HepG2 (cell line): ENCODE data around the gene SRXN1. TPM values are rescaled to one million over a fixed set of nuclear protein-coding genes. Genes with fewer than 3 reads are reported as not detected.

Source experiments
- ARNT ChIP-seq: fragments of 450-650 bp; IDR thresholded peaks from 2 replicates; pipeline ENCODE4 v1.6.1; 2017
- EP300 ChIP-seq, 3 experiments: sonication (generic) in 1 of 3; formaldehyde crosslinking in 1 of 3; IDR thresholded peaks; 2 replicates each; pipeline versions ENCODE4 v1.5.1 to v1.6.1; 2011 to 2020; ENCODE audit warnings: low read depth in 2 of 3, low read length in 2 of 3, borderline replicate concordance in 1 of 3, improper control_type of control experiment in 1 of 3, mild to moderate bottlenecking in 1 of 3, missing genetic modification reagents in 1 of 3, moderate library complexity in 1 of 3
- FOXO1 ChIP-seq: sonication (generic); formaldehyde crosslinking; IDR thresholded peaks from 2 replicates; pipeline ENCODE4 v1.4.0; 2020; ENCODE audit warnings: missing genetic modification reagents
- HOXA9 ChIP-seq: sonication (generic); formaldehyde crosslinking; IDR thresholded peaks from 2 replicates; pipeline ENCODE4 v1.8.1; 2022; ENCODE audit warnings: missing genetic modification reagents, mild to moderate bottlenecking, moderate library complexity, borderline replicate concordance
- JDP2 ChIP-seq: sonication (generic); formaldehyde crosslinking; IDR thresholded peaks from 2 replicates; pipeline ENCODE4 v1.8.1; 2022; ENCODE audit warnings: missing genetic modification reagents, borderline replicate concordance
- MAF1 ChIP-seq: sonication (generic); formaldehyde crosslinking; IDR thresholded peaks from 2 replicates; pipeline ENCODE4 v1.5.0; 2020; ENCODE audit warnings: missing genetic modification reagents, borderline replicate concordance
- MED8 ChIP-seq: sonication (generic); formaldehyde crosslinking; IDR thresholded peaks from 2 replicates; pipeline ENCODE4 v1.8.1; 2023; ENCODE audit warnings: mild to moderate bottlenecking, missing genetic modification reagents; ENCODE audit not compliant: insufficient replicate concordance
- NFKB2 ChIP-seq: sonication (generic); formaldehyde crosslinking; IDR thresholded peaks from 2 replicates; pipeline ENCODE4 v1.4.0; 2020; ENCODE audit warnings: missing genetic modification reagents, borderline replicate concordance
- POLR2G ChIP-seq: fragments of 200-400 bp; formaldehyde crosslinking; IDR thresholded peaks from 2 replicates; pipeline ENCODE4 v1.6.1; 2018; ENCODE audit warnings: mild to moderate bottlenecking, low read depth, low read length, moderate library complexity
- RAD21 ChIP-seq: fragments of 450-650 bp; formaldehyde crosslinking; IDR thresholded peaks from 2 replicates; pipeline ENCODE4 v1.5.0; 2020; ENCODE audit warnings: mild to moderate bottlenecking
- RFX5 ChIP-seq: IDR thresholded peaks from 2 replicates; pipeline ENCODE4 v1.6.1; 2011; ENCODE audit warnings: low read depth, low read length, improper control_type of control experiment
- SETDB1 ChIP-seq: sonication (generic); formaldehyde crosslinking; IDR thresholded peaks from 2 replicates; pipeline ENCODE4 v1.5.1; 2020; ENCODE audit warnings: missing genetic modification reagents, mild to moderate bottlenecking, borderline replicate concordance
- STAG1 ChIP-seq: sonication (generic); formaldehyde crosslinking; IDR thresholded peaks from 2 replicates; pipeline ENCODE4 v1.4.0; 2020; ENCODE audit warnings: missing genetic modification reagents
- ZKSCAN1 ChIP-seq: fragments of 150-350 bp; IDR thresholded peaks from 2 replicates; pipeline ENCODE4 v1.6.1; 2014; ENCODE audit warnings: low read length
- ZNF20 ChIP-seq: sonication (generic); formaldehyde crosslinking; IDR thresholded peaks from 2 replicates; pipeline ENCODE4 v1.4.0; 2020; ENCODE audit warnings: mild to moderate bottlenecking, moderate library complexity, missing genetic modification reagents
- ZNF207 ChIP-seq: fragments of 450-650 bp; IDR thresholded peaks from 2 replicates; pipeline ENCODE4 v1.6.1; 2016; ENCODE audit warnings: antibody characterized with exemption, borderline replicate concordance
- ZNF232 ChIP-seq: sonication (generic); formaldehyde crosslinking; IDR thresholded peaks from 2 replicates; pipeline ENCODE4 v1.4.0; 2020; ENCODE audit warnings: missing genetic modification reagents, borderline replicate concordance
- ZNF335 ChIP-seq: sonication (generic); formaldehyde crosslinking; IDR thresholded peaks from 2 replicates; pipeline ENCODE4 v1.4.0; 2020; ENCODE audit warnings: missing genetic modification reagents
- ZNF530 ChIP-seq: sonication (generic); formaldehyde crosslinking; IDR thresholded peaks from 2 replicates; pipeline ENCODE4 v1.5.0; 2020; ENCODE audit warnings: low read depth, mild to moderate bottlenecking, missing genetic modification reagents
- ZNF572 ChIP-seq: sonication (generic); formaldehyde crosslinking; IDR thresholded peaks from 2 replicates; pipeline ENCODE4 v1.5.1; 2020; ENCODE audit warnings: mild to moderate bottlenecking, missing genetic modification reagents
- ZNF615 ChIP-seq: sonication (generic); formaldehyde crosslinking; IDR thresholded peaks from 2 replicates; pipeline ENCODE4 v1.5.0; 2020; ENCODE audit warnings: mild to moderate bottlenecking, missing genetic modification reagents, borderline replicate concordance
- ZNF644 ChIP-seq: IDR thresholded peaks from 2 replicates; pipeline ENCODE4 v1.6.1; 2016; ENCODE audit warnings: low read depth
- ZNF652 ChIP-seq: IDR thresholded peaks from 2 replicates; pipeline ENCODE4 v1.6.1; 2016; ENCODE audit warnings: low read depth, borderline replicate concordance
- ZNF841 ChIP-seq: sonication (generic); formaldehyde crosslinking; IDR thresholded peaks from 2 replicates; pipeline ENCODE4 v1.8.1; 2023; ENCODE audit warnings: missing genetic modification reagents, borderline replicate concordance
- ZSCAN20 ChIP-seq: sonication (generic); formaldehyde crosslinking; IDR thresholded peaks from 2 replicates; pipeline ENCODE4 v1.4.0; 2020; ENCODE audit warnings: missing genetic modification reagents, mild to moderate bottlenecking, borderline replicate concordance
- polyA plus RNA-seq, 8 experiments: library from polyadenylated mRNA; depleted of rRNA in 3 of 8; stranded (reverse) in 7 of 8; unstranded in 1 of 8; fragments of >200 nt; fragmentation: Illumina TruSeq in 4 of 8; extraction: Trizol in 4 of 8; gene quantifications; 2 replicates each; pipeline versions ENCODE4 v1.2.1 to v1.2.3, GENCODE V29; 2011 to 2016; ENCODE audit warnings: low read depth in 4 of 8, missing spikeins in 1 of 8, mixed read lengths in 1 of 8; ENCODE audit not compliant: insufficient read depth in 1 of 8
- total RNA-seq, 5 experiments: library from RNA; depleted of rRNA; stranded (reverse); fragments of >200 nt; fragmentation: Illumina TruSeq; extraction: Trizol; gene quantifications; 2 replicates each; pipeline ENCODE4 v1.2.3, GENCODE V29; 2016; ENCODE audit warnings: low read depth in 1 of 5
- TF ChIP-seq, protein P1 (sequence below): IDR thresholded peaks from 2 replicates; pipeline ENCODE4 v1.6.1; 2016; ENCODE audit warnings: missing compliant biosample characterization, missing genetic modification reagents, borderline replicate concordance
- TF ChIP-seq, protein P2 (sequence below): sonication (generic); formaldehyde crosslinking; IDR thresholded peaks from 2 replicates; pipeline ENCODE4 v1.4.0; 2020; ENCODE audit warnings: missing genetic modification reagents
- TF ChIP-seq, protein P3 (sequence below): IDR thresholded peaks from 2 replicates; pipeline ENCODE4 v1.6.1; 2018; ENCODE audit warnings: missing genetic modification reagents, mild to moderate bottlenecking, missing compliant biosample characterization

SRXN1 gene
- total and polyA plus RNA-seq, 2 of the 13 experiments (the other 11 are each of a cell fraction or from before 2014, with no cell fraction given), result 29.9 to 87.7 TPM

DNA sequence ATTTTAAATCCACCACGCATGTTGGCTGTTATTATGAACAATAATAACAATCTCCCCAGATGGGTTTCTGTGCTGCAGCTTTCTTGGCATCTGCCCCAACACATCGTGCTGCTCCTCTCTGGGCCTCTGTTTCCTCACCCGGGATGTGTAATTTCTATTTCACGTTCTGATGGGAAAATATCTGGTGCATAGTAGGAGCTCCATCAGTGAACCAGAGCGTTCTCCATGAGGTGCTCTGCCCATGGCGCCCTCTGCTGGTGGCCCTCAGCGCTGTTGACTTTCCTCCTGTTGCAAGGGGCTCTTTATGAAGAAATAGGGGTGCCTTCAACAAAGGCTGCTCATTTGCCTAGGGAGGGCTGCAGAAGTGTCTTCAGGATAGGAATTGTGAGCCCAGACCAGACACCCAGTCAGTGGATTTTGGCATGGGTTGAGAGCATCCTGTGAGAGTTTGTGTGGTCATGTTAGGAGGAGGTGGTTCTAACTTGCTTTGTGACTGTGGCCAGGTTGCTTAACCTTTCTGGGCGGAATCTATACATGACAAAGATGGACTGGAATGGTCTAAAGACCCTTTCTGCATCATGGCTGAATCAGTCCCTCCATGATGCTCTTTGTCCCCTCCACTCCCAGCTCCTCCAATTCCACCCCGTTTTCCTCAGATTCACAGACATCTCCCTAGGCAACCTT, 14.5 kb upstream of the SRXN1 start (continued):
- TF ChIP-seq, protein P1, sequence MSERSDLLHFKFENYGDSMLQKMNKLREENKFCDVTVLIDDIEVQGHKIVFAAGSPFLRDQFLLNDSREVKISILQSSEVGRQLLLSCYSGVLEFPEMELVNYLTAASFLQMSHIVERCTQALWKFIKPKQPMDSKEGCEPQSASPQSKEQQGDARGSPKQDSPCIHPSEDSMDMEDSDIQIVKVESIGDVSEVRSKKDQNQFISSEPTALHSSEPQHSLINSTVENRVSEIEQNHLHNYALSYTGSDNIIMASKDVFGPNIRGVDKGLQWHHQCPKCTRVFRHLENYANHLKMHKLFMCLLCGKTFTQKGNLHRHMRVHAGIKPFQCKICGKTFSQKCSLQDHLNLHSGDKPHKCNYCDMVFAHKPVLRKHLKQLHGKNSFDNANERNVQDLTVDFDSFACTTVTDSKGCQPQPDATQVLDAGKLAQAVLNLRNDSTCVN (CRISPR knock-in tag), result no peak
- TF ChIP-seq ZNF20 (CRISPR knock-in tag) (no peak), ZNF652 (CRISPR knock-in tag) (no peak), ZNF615 (CRISPR knock-in tag) (no peak), JDP2 (CRISPR knock-in tag) (no peak), ARNT (no peak), ZNF530 (no peak), HOXA9 (CRISPR knock-in tag) (no peak), MED8 (CRISPR knock-in tag) (no peak), FOXO1 (CRISPR knock-in tag) (0 out of 2 replicates have a peak, but pooled peaks have one; percentile 43), ZSCAN20 (CRISPR knock-in tag) (no peak), ZNF572 (CRISPR knock-in tag) (0 out of 2 replicates have a peak, but pooled peaks have one; percentile 61), EP300 (IDR thresholded peaks at IDR 0.05; ENCODE audit: low read depth in 2 of 2, low read length in 2 of 2) (no peak), EP300 (CRISPR knock-in tag; IDR thresholded peaks at IDR 0.05; ENCODE audit: borderline replicate concordance) (no peak), ZNF232 (no peak), ZNF644 (CRISPR knock-in tag) (0 out of 2 replicates have a peak, but pooled peaks have one; percentile 25), ZKSCAN1 (peak; percentile 98), STAG1 (CRISPR knock-in tag) (peak; percentile 76), NFKB2 (CRISPR knock-in tag) (no peak), RFX5 (no peak), ZNF335 (CRISPR knock-in tag) (peak; percentile 46; the same call in 1 of the 2 replicates), SETDB1 (CRISPR knock-in tag) (no peak), ZNF841 (CRISPR knock-in tag) (no peak), ZNF207 (no peak), MAF1 (CRISPR knock-in tag) (no peak), RAD21 (peak; percentile 79), POLR2G (no peak)
- TF ChIP-seq, protein P2, sequence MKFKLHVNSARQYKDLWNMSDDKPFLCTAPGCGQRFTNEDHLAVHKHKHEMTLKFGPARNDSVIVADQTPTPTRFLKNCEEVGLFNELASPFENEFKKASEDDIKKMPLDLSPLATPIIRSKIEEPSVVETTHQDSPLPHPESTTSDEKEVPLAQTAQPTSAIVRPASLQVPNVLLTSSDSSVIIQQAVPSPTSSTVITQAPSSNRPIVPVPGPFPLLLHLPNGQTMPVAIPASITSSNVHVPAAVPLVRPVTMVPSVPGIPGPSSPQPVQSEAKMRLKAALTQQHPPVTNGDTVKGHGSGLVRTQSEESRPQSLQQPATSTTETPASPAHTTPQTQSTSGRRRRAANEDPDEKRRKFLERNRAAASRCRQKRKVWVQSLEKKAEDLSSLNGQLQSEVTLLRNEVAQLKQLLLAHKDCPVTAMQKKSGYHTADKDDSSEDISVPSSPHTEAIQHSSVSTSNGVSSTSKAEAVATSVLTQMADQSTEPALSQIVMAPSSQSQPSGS (CRISPR knock-in tag), result no peak
- TF ChIP-seq, protein P3, sequence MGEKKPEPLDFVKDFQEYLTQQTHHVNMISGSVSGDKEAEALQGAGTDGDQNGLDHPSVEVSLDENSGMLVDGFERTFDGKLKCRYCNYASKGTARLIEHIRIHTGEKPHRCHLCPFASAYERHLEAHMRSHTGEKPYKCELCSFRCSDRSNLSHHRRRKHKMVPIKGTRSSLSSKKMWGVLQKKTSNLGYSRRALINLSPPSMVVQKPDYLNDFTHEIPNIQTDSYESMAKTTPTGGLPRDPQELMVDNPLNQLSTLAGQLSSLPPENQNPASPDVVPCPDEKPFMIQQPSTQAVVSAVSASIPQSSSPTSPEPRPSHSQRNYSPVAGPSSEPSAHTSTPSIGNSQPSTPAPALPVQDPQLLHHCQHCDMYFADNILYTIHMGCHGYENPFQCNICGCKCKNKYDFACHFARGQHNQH (CRISPR knock-in tag), result no peak; the same call in 1 of the 2 replicates
